RKO (cell line): ENCODE measurements around the gene KISS1.
A peak's percentile ranks its signal among the peaks of the same experiment; 100 is the strongest.

Experiments
- DNase-seq: peaks from one replicate; pipeline ENCODE4 v3.0.0-alpha.2; 2016; ENCODE audit warnings: low spot score

The KISS1 gene

DNA sequence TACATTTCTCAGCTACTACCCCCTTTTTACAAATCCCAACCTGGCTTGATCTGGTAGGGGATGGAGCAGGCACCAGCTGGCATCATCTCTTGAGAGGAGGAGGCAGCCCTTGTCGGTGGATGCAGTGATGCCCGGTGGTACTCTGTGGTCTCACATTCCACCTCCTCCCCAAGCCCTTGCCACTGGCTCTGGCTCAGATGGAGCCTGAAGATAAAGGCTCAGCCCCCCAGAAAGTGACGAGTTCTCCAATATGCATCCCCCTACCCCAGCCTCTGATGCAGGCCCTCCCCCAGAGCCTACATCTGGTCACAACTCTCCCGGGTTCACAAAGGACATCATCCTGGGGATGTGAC is 21.3 kb upstream of the KISS1 start:
- DNase-seq: no peak

DNA sequence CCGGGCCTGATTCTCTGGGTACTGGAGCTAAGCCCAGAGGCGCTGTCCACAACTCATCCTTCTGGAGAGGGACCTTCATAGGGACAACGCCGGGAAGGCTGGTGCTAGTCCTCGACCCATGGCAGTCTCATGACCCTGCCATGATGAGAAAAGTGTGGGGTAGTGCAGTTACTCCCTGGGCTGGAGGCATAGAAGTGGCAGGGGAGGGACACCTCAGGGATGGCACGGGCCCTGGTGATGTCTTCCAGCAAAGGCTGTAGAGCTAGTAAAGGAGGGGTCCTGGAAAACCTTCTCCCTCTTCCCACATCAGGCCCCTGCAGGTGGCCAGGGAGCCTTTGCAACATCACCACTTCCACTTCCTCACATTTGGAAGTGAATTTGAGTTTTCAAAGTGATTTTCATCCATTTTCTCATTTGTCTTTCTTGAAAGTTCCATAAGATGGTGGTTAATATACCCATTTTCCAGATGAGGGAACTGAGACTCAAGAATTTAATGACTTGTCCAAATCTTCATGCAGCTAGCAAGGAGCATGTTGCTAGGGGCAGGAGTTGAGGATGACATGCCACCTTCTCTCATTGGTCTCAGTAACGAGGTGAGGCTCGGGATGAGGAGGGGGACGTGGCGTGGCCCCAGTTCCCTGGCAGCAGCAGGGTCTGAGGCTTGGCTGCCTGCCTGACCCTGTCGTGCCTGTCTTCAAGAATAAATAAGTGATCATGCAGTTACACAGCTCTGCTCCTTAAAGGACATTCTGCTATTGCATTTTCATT is 20.8 kb upstream of the KISS1 start:
- no peak for DNase-seq

DNA sequence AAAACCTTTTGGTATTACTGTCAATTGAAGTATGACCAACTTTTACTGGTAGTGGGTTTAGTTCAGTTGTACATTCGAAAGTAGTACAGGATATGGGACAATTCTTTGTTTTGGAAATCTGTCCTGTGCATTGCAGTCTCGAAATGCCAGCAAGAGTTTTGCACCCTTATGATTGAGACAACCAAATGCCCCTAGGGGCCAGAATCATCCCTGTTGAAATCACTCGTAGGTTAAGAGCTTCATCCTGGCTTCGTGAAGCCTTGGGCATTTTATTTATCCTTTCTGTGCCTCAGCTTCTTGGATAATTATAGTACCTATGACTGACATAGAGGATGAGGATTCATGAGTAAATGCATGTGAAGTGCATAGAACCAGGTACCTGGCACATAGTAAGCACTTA is 19.9 kb upstream of the KISS1 start:
- DNase-seq: no peak

DNA sequence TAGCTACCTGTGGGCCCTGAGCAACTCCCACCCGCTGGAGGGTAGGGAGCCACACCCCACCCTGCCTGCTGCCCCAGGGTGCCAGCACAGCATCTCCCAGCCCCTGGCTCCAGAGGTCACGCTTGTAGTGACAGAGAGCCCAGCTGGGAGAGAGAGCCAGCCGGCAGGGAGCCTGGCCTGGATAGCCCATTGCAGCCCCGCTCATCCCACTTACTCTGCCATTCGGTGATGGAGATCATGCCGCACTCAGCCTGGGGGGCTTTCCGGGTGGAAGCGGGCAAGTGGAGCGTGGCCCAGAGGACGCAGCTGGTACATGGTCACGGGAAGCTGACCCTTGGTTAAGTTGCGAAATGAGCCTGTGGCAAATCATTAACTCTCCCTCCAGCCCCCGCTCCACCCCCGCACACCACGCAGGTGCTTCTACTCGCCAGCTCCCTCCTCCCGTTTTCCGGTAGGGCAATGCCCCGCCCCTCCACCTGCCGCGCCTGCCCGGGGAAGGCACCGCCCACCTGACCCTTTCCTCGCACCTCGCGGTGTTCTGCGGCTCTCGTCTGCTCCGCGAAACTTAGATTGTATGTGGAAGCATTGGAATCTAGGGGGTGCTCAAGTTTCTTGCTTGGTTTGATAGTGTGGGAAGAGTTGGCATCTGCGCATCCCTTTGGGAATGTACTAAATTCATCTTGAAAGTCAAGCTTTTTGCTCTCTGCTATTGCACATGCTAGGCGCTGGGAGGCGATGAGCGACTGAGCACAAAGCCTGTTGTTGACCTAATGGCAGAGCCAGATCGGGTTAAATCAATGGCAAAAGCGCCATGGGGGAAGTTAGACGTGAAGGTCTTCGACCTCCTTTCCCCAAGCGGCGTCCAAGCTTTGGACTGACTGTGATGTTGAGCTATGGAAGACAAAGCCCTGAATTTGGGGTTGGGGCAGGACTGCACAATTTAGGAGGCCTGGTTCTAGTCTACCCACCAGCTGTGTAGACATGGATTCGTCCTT is 17.7 kb upstream of the KISS1 start, which contains the start of gene GOLT1A:
Gene GOLT1A (minus strand): TSS at position 321 of the 995 bp plus-strand sequence. CDS start 82 bp downstream, at position 239.
- no peak for DNase-seq

DNA sequence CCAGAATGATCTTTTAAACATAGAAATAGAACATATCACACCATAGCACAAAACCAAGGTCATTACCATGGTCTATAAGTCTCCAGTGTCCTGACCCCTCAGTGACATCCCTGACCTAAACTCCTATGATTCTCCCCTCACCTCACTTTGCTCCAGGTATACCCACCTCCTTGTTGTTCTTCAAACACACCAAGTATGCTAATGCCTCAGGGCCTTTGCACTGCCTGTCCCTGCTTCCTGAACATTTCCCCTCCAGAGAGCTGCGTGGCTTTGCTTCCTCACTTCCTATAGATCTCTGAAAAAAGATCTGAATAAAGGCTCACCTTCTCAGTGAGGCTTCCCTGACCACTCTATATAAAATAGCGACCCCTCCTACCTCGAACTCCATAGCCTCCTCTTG is 16.4 kb upstream of the KISS1 start:
- DNase-seq: no peak

DNA sequence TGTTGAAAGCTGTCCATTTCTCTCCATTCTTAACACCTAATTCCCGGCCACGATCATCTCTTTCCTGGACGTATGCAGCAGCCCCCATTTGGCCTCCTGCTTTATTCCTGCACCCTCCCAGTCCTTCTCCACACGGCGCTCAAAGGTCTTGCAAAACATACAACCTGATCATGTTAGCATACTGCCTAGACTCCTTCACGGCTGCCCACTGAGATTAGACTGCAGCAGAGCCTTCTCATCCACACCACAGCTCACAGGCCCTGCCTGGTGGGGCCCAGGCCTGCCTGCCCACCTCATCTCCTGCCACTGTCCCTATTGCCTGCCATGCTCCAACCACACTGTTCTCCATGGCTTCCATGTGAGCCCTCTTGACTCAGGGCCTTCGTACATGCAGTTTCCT is 14.8 kb upstream of the KISS1 start:
- no peak for DNase-seq

DNA sequence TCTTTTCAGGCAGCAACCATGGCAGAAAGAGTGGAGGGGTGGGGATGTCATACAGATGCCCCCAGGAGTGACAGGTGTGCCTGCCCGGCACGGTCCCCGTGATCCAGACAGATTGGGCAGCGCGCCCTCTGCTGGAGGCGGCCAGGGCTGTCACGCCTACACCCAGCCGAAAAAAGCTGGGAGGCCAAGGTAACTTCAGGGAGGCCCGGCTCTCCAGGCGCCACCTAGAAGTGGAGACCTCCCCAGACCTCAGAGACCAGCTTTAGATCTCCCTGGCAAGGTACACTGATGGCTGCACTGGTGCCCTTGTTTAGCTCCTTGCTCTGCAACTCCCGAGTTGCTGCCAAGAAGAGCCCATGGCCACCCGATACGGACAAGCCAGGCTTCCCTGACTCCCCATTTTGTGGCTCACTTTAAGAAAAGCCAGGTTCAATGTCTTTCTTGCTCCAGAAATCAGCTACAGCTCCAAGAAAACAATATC is 10.9 kb upstream of the KISS1 start:
- DNase-seq: peak; percentile 25

DNA sequence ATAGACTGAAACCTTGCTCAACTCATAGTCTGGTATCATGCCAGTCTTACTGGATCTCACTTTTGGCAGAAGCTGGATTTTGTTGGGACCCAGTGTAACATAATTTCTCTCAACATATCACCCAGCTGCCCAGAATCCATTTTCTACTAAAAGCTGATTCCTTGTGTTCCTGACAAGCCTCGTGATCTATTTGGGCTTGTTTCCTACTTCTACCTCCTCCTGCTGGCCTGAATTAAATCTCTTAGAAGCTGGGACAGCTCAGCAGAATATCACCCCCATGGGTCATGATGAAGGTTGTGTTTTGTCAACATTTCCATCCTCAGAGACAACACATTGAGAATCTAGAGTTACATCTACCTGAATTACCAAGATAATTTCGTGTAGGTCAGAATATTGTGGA is 9.8 kb upstream of the KISS1 start:
- DNase-seq: peak; percentile 26

DNA sequence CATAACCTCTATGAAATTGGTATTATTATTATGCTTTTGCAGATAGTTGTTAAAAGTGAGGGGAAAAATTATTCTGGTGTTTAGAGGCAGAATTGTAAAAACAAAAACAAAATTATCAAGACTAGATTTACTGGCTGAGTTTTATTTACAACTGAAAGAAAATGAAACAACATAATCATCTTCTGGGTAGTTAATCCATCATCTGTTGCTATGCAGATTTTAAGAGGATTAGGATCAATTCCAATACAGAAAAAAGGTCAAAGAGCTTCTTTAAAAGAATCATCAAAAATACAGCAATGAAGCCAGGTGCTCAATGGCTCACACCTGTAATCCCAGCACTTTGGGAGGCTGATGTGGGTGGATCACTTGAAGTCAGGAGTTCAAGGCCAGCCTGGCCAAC is 9.2 kb upstream of the KISS1 start:
- no peak for DNase-seq

DNA sequence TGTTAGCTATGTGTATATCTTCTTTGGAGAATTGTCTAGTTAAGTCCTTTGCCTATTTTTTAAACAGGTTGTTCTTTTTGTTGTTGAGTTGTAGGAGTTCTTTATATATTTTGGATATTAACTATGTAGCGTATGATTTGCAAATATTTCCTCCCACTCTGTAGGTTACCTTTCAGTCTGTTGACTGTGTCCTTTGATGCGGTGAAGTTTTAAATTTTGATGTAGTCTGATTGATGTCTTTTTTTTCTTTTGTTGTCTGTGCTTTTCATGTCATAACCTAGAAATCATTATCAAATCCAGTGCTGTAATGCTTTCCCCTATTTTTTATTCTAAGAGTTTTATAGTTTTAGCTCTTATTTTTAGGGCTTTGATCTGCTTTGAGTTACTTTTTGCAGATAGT is 8.7 kb upstream of the KISS1 start:
- DNase-seq: no peak

DNA sequence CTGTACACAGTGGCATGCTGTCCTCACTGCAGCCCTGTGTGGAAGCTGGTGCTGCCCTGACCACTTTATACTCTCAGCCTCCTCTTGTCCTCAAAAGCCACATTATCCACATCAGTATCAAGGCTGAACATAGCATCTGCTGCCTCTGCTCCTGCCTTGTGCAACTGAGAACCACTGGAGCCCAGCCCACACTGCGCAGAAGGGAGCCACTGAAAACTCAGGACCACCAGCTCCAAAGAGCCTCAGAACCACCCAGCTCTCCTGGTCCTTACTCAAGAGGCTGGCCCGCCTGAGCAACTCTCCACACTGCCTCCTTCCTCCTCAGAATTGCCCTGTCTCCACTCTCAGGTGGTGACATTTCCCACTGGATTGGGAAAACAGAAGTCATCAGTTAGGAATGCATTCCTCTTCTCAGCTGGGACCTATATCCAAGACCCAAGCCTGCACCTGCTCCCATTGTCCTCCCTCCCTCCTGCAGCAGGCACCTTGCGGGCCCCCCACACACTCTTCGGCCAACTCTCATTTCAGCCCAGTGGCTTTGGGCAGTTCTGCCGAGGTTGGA is 7.0 kb upstream of the KISS1 start:
- no peak for DNase-seq

DNA sequence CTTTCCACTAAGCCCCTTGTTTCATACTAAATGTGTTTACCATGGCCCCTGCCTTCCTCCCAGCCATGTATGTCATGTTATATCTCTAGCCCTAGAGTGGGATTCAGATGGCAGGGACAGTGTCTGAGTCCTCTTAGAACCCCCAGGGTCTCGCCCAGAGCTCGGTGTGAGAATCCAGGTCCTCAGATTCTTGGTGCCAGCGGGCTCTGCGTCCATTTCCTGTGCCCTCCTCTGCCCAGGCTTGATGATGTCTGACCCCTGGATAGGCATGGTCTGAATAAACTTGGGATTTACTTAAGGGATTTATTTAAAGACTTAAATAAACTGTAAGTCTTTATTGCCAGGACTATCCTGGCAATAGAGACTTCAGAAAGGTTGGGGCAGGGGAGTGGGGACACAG is 6.2 kb upstream of the KISS1 start:
- DNase-seq: no peak

DNA sequence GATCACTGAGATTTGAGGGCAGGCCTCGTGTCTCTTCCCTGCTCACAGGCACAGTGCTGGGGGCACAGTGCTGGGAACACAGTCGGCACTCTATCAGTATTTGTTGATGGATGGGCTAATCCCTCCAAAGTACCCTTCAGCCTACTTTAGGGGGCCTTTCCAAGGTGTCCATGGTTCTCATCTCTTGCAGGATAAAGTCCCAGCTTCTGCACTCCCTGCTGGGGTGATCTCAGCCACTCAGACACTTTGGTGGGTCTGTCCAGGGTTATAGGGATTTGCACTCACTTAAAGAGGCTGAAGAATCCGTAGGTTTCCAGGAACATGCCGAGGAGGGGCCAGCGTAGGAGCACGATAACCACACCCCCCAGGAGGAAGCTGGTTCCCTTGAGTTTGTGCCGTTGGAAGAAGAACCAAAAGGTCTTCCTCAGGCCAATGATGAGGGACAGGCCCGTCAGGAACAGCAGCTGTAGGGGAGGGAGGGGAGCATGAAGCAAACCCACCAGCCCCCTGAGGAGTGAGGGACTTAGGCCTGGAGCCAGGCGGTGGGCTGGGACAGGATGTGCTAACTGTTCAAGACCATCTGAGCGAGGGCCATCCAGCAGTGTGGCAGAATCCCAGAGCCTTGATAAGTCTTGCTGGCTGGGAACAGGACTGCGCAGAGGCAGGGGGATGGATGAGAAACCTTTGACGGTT is 5.2 kb upstream of the KISS1 start:
- no peak for DNase-seq

DNA sequence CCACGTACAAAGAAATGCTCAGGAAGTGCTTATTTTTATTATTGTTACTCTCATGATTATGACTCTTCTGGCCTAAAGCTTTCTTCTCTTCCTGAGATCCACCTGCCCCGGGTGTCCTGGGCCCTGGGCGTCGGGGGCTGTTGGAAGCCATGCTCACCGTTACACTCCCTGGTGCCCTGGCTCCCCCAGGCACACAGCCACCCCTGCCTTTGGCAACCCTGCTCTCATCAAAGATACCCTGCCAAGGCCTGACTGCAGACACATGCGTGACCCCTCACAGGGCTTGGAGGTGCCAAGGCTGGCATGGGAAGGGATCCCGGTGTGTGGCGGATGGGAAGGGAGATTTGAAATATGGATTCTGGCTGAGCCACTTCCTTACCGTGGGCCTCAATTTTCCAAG is 3.3 kb upstream of the KISS1 start:
- DNase-seq: no peak

DNA sequence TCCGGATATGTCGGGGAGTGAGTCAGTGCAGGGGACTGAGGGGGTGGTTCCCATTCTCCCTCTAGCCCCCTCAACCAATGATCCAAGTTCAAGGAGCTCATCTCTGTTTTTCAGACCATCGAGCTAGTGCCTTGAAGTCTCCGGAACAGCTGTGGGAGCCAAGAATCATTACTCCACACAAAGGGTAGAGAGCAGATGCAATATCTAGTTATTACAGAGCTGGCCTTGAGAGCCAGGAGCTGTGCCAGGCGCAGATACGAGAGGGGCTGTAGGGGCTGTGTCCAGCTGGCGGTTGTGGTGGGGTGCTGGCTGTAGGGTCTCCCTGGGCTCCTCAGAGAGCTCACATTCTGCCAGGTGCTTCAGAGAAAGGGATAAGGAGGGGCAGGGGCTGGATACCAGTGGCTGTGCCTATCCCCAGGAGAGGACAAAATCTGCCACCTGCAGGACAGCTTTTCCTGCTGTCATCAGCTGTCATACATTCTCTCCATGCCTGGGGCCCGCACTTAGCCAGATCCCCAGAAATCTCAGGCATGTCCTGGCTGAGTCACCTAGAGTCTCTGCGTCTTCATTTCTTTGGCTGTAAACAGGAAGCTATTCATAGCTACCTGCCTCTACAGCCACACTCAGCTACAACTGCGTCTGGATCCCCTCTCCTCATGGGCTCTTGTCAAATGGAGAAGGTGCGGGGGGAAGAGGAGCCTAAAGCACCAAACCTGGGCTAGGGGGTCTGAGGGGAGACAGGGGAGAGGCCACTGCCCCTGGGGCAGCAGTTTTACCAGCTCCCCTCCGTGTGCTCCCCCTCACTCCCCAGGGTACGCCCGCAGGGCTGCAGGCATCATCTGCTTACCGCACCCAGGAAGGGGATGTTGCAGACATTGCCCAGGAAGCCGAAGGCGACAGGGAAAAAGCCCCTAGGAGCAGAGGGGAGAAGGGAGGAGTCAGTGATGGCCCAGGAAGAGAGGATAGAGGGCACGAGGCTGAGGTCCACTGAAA is 2.4 kb upstream of the KISS1 start:
- DNase-seq: peak; percentile 64

DNA sequence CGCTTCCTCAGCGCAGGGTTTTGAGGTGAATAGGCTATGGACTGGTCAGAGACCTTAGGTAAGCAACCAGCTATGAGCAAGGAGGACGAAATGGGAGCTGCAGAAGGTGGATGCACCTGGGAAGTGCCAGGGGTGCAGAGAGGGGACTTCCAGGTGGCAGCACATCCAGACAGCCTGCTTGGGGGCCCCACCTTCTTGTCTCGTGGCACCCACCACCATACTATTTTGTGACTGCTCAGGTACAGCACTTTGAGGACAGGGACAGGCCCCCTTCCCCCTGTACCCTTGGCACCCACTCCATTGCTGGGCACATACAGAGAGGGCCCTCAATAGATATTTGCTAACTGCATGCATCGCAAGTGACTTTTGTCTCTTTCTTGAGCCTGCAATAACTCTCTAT is 777 bp upstream of the KISS1 start:
- DNase-seq: no peak

DNA sequence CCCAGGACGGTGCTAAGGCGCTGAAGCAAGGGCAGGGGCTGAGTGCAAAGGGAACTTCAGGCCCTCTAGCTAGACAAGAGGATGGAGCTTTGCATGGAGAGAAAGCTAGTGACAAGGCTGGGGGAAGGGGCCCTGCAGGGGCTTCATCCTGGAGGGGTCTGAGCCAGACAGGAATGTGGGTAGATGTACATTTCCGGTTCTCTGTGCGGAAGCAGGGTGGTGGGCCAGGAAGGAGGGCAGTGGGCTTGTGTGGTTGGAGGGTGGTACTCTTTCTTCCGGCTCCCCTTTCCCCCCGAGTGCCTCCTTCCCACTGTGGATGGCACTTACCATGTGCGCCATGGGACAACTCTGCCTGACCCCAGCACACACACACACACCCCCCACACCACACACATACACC is 1.5 kb downstream of the KISS1 start:
- DNase-seq: no peak

DNA sequence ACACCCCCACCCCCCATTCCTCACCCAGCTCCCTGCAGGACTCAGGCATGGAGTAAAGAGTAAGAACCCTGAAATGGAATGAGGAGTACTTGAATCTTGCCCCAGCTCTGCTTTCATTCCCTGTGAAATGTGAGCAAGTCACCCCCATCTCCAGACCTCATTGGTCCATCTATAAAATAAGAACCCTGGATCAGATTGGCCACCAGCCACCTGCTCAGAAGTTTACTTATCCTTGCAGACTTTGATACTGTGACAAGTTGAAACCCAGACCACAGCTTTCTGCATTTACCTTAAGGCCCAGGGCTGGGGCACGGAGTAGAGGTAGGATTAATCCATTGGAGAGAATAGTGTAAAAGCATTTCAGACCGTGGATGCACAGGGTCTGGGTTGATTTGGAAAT is 2.2 kb downstream of the KISS1 start:
- no peak for DNase-seq

DNA sequence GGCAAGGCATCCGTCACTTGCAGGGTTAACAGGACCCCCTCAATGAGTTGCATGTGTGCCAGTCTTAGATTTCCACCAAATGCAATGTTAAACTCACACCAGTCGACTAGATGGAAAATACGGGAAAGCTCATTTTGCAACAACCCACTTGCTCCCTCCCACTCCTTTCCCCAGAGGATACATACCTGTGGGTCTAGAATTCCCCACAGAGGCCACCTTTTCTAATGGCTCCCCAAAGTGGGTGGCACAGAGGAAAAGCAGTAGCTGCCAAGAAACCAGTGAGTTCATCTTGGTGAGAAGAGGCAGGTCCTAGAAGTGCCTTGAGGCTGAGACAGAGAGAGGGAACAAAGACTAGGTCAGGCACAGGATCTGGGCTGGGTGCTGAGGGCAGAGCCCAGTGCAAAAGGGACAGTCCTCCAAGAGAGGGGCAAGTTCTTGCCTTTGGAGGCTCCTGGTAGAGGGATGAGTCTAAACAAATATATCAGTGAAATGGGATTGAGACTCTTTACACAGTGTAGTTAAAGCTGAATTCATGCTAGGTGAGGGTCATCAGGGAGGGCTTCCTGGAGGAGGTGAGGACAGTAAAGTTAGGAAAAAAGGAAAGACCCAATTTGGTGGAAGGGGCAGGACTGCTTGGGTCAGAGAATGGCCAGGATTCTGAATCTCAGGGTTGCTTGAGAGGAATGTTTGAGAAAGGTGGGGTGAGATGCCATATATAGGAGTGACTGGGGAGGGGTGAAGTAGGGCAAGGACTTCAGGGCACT is 3.5 kb downstream of the KISS1 start:
- no peak for DNase-seq

DNA sequence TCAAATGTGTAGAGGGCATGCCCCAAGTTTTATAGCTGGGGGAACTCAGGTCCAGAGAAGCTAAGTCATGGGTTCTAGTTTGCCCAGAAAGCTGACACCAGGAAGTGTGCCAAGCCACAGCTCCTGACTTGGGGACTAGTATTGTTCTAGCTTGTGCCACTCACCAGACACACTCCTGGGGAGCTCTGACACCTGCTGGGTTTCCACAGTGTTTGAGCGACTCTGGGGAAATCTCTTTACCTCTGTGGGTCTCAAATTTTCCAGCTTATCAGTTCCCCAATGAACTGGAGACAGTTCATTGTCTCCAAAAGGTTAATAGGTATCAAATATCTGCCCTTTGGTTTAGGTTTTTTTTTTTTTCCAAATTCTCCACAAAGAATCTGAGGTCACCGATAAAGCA is 4.2 kb downstream of the KISS1 start:
- DNase-seq: no peak
